MM.1S (cell line): ENCODE data around the gene CHURC1.

Source experiments
- DNase-seq: peaks from one replicate; pipeline ENCODE4 v3.0.0-alpha.2; 2015
- H2AFZ ChIP-seq: fragments of 300-600 bp; sonication (generic); 2 replicates; pipeline ENCODE4 v1.6.0; 2016; ENCODE audit warnings: antibody characterized with exemption, low read length
- H3F3A ChIP-seq: fragments of 300-600 bp; sonication (generic); 2 replicates; pipeline ENCODE4 v1.6.1; 2016; ENCODE audit warnings: mild to moderate bottlenecking, antibody characterized with exemption, low read length, moderate library complexity, mixed read lengths; ENCODE audit not compliant: insufficient read depth
- H3K27ac ChIP-seq: fragments of 300-600 bp; sonication (generic); 2 replicates; pipeline ENCODE4 v1.5.1; 2016; ENCODE audit warnings: mild to moderate bottlenecking, low read length
- H3K27me3 ChIP-seq: fragments of 300-600 bp; sonication (generic); replicated peaks from 2 replicates; pipeline ENCODE4 v1.6.0; 2016; ENCODE audit warnings: low read length; ENCODE audit not compliant: insufficient read depth
- H3K36me3 ChIP-seq: fragments of 300-600 bp; sonication (generic); replicated peaks from 2 replicates; pipeline ENCODE4 v1.6.1; 2016; ENCODE audit warnings: mild to moderate bottlenecking, low read length, mixed read lengths; ENCODE audit not compliant: insufficient read depth
- H3K4me1 ChIP-seq: fragments of 300-600 bp; sonication (generic); 2 replicates; pipeline ENCODE4 v1.6.1; 2016; ENCODE audit warnings: low read length, mixed read lengths
- H3K4me2 ChIP-seq: fragments of 300-600 bp; sonication (generic); 2 replicates; pipeline ENCODE4 v1.6.0; 2016; ENCODE audit warnings: low read depth, low read length
- H3K4me3 ChIP-seq: fragments of 300-600 bp; sonication (generic); 2 replicates; pipeline ENCODE4 v1.5.1; 2016; ENCODE audit warnings: low read length, mixed read lengths
- H3K79me2 ChIP-seq: fragments of 300-600 bp; sonication (generic); 2 replicates; pipeline ENCODE4 v1.6.1; 2016; ENCODE audit warnings: mixed run types, low read length, mixed read lengths
- H3K9ac ChIP-seq: fragments of 300-600 bp; sonication (generic); 2 replicates; pipeline ENCODE4 v1.6.1; 2016; ENCODE audit warnings: low read length, mixed read lengths
- H3K9me2 ChIP-seq: fragments of 300-600 bp; sonication (generic); replicated peaks from 2 replicates; pipeline ENCODE4 v1.6.1; 2016; ENCODE audit warnings: mild to moderate bottlenecking, low read length, mixed read lengths; ENCODE audit not compliant: insufficient read depth
- H3K9me3 ChIP-seq: fragments of 300-600 bp; sonication (generic); replicated peaks from 2 replicates; pipeline ENCODE4 v1.6.1; 2016; ENCODE audit warnings: mild to moderate bottlenecking, low read length, mixed read lengths; ENCODE audit not compliant: insufficient read depth
- H4K20me1 ChIP-seq: fragments of 300-600 bp; sonication (generic); 2 replicates; pipeline ENCODE4 v1.6.1; 2016; ENCODE audit warnings: mild to moderate bottlenecking, low read length, moderate library complexity, mixed read lengths; ENCODE audit not compliant: insufficient read depth
- CTCF ChIP-seq: fragments of 300-600 bp; sonication (generic); IDR thresholded peaks from 2 replicates; pipeline ENCODE4 v1.5.1; 2016; ENCODE audit warnings: antibody characterized with exemption, low read length, mixed read lengths
- EZH2 ChIP-seq: fragments of 300-600 bp; sonication (generic); optimal IDR thresholded peaks from 2 replicates; pipeline ENCODE3; 2017; ENCODE audit warnings: low read depth, mild to moderate bottlenecking, antibody characterized with exemption, low read length, mixed read lengths
- EZH2phosphoT487 ChIP-seq: fragments of 300-600 bp; sonication (generic); IDR thresholded peaks from 2 replicates; pipeline ENCODE4 v1.6.1; 2018; ENCODE audit warnings: antibody characterized with exemption, low read length

Gene CHURC1

GRCh38 chr14:64953661-64954060 is 39.4 kb downstream of the CHURC1 start:
- Histone ChIP-seq H4K20me1 (no peaks in the 10 kb centered on the region), H3K79me2 (no peaks in the 10 kb centered on the region), H3K9ac (no peak overlapping the region), H3K27me3 (no peaks in the 10 kb centered on the region), H2AFZ (no peak overlapping the region), H3K36me3 (no peaks in the 10 kb centered on the region), H3K4me1 (no peaks in the 10 kb centered on the region), H3K4me3 (no peak overlapping the region), H3K9me3 (no peaks in the 10 kb centered on the region), H3F3A (no peaks in the 10 kb centered on the region), H3K9me2 (no peaks in the 10 kb centered on the region), H3K27ac (no peak overlapping the region), H3K4me2 (no peak overlapping the region)
- DNase-seq: no peak
- TF ChIP-seq EZH2phosphoT487 (no peak), EZH2 (no peak), CTCF (no peak)

- Histone ChIP-seq H2AFZ (no peak overlapping the region), H3K79me2 (no peaks in the 10 kb centered on the region), H3K4me2 (no peak overlapping the region), H3K9ac (no peak overlapping the region), H3K27me3 (no peaks in the 10 kb centered on the region), H3K4me3 (no peak overlapping the region), H3F3A (no peaks in the 10 kb centered on the region), H3K9me3 (no peaks in the 10 kb centered on the region), H3K36me3 (no peaks in the 10 kb centered on the region), H3K27ac (no peak overlapping the region), H4K20me1 (no peaks in the 10 kb centered on the region), H3K9me2 (no peaks in the 10 kb centered on the region), H3K4me1 (no peaks in the 10 kb centered on the region)
- no peak for TF ChIP-seq EZH2
- TF ChIP-seq EZH2phosphoT487: no peak
- no peak for TF ChIP-seq CTCF
- no peak for DNase-seq
Observed at GRCh38 chr14:64954491-64955240, 40.4 kb downstream of the CHURC1 start.

DNA sequence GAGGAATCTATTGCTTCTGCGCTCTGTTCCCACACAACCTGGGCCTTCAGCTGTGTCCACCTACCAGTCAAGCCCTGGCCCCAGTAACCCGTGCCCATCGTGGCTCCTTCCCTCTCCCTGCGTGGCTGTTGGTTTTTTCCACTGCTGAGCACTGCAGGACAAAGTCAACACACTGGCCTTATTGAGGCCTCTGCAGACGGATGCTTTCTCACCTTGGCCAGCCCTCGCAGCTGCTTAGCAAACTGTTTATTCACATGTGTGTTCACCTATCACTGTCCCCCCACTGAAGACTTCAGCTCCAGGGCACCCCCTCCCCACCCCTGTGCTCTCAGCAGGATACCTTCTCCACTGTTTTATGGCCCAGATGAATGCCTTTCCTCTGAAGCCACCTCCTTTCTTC is 41.0 kb downstream of the CHURC1 start:
- no peaks in the 10 kb centered on the region for H3K27me3 ChIP-seq
- no peak overlapping the region for H3K27ac ChIP-seq
- H3K4me2 ChIP-seq: no peak overlapping the region
- H3K9me2 ChIP-seq: no peaks in the 10 kb centered on the region
- TF ChIP-seq CTCF: no peak
- TF ChIP-seq EZH2phosphoT487: no peak
- no peak for TF ChIP-seq EZH2
- H3K9me3 ChIP-seq: no peaks in the 10 kb centered on the region
- no peak overlapping the region for H3K9ac ChIP-seq
- no peaks in the 10 kb centered on the region for H3K36me3 ChIP-seq
- H3K4me1 ChIP-seq: no peaks in the 10 kb centered on the region
- H3K4me3 ChIP-seq: no peak overlapping the region
- H3K79me2 ChIP-seq: no peaks in the 10 kb centered on the region; the same call in none of the 2 replicates
- no peak overlapping the region for H2AFZ ChIP-seq
- H3F3A ChIP-seq: no peaks in the 10 kb centered on the region
- no peaks in the 10 kb centered on the region for H4K20me1 ChIP-seq
- no peak for DNase-seq
